Subcutaneous abdominal adipose tissue (tissue), 5 donors: ENCODE results near the gene KIF2A.

Experiments
- H3K27ac ChIP-seq: one replicate; pipeline ENCODE4 v1.7.0; 2013; ENCODE audit warnings: low read depth, mild to moderate bottlenecking, inconsistent platforms, low read length, moderate library complexity
- H3K27me3 ChIP-seq, 5 donors: one replicate each; pipeline ENCODE4 v1.7.0; 2013; ENCODE audit warnings: low read length in 5 of 5, inconsistent platforms in 1 of 5; ENCODE audit not compliant: control insufficient read depth in 5 of 5, insufficient read depth in 4 of 5
- H3K36me3 ChIP-seq, 5 donors: one replicate each; pipeline ENCODE4 v1.7.0; 2013; ENCODE audit warnings: low read length in 5 of 5; ENCODE audit not compliant: control insufficient read depth in 5 of 5, insufficient read depth in 5 of 5
- H3K4me1 ChIP-seq, 5 donors: one replicate each; pipeline ENCODE4 v1.7.0; 2013; ENCODE audit warnings: low read length in 5 of 5, mild to moderate bottlenecking in 3 of 5, moderate library complexity in 1 of 5; ENCODE audit not compliant: control insufficient read depth in 5 of 5, insufficient read depth in 5 of 5
- H3K4me3 ChIP-seq, 5 donors: one replicate each; pipeline ENCODE4 v1.7.0; 2013; ENCODE audit warnings: low read length in 5 of 5, low read depth in 1 of 5
- H3K9ac ChIP-seq, 5 donors: one replicate each; pipeline ENCODE4 v1.7.0; 2013; ENCODE audit warnings: low read length in 5 of 5, mild to moderate bottlenecking in 4 of 5, moderate library complexity in 3 of 5
- H3K9me3 ChIP-seq, 5 donors: one replicate each; pipeline ENCODE4 v1.7.0; 2013; ENCODE audit warnings: low read length in 5 of 5; ENCODE audit not compliant: control insufficient read depth in 5 of 5
- donor health status: healthy.
- donor health status: healthy.
- donor health status: healthy.
- donor health status: healthy.
- donor health status: healthy.

Gene KIF2A

DNA sequence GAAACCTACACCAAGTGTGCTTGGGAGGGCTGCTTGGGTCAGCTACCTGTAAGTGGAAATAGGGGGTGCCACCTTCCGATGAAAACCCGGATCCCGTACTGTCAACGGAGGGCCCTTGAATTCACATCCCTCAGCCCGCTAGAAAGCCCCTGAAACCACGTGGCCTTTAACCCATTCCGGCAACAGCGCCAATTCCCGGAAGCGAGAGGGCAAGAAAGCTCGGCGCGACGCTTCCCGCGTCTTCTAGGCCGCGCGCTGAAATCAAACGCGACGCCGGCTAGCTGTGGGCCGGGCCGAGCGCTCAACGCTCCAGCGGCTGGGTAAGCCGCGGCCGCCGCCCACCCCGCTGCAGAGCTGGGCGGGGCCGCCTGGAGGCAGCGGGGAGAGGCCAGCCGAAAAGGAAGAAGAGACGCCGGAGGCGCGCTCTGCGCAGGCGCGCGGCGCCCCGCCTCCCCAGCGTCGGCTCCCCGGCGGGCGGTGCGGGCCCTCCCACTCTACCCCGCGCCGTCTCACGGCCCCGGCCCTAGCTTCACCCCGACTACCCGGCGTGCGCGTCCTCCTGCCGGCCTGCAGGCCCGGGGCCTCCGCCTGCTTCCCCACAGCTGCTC, at the start of gene KIF2A:
Gene KIF2A (plus strand): TSS at position 492 of the 608 bp plus-strand sequence. CDS start 267 bp downstream, outside the sequence.
- H3K4me3 ChIP-seq = peak within 1 kb of the TSS; percentile 78 to 95 (median 87)
- peaks cover 2 to 22% (median 19%) of the 10 kb centered on the region in 5 donors for H3K4me1 ChIP-seq
- no peaks in the 10 kb centered on the region for H3K36me3 ChIP-seq
- no peaks in the 10 kb centered on the region for H3K9me3 ChIP-seq
- peak within 1 kb of the TSS; percentile 77 to 92 (median 90) for H3K9ac ChIP-seq
- no peaks in the 10 kb centered on the region for H3K27me3 ChIP-seq
- peak within 1 kb of the TSS; percentile 88 for H3K27ac ChIP-seq

DNA sequence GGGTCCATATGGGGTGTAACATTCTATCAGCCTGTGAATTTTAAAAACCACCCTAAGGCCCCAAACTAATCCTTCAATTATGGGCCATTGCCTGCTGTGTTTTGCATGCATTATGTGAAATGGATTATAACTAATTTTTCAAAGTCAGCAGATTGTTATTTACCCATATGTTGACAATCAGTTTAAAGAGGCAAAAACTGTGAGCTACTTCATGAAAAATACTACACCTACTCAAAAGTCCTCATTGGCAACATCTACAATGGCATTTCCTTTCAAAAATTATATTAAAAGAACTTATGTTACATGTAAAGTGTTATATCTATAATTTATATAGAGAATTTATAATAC, 49.0 kb upstream of the KIF2A start:
- no peak overlapping the region for H3K9ac ChIP-seq
- H3K4me3 ChIP-seq = no peak overlapping the region
- H3K27me3 ChIP-seq = no peaks in the 10 kb centered on the region
- H3K4me1 ChIP-seq = peaks cover 0 to 11% (median 9%) of the 10 kb centered on the region in 5 donors
- no peaks in the 10 kb centered on the region for H3K9me3 ChIP-seq
- no peaks in the 10 kb centered on the region for H3K36me3 ChIP-seq
- no peak overlapping the region for H3K27ac ChIP-seq

DNA sequence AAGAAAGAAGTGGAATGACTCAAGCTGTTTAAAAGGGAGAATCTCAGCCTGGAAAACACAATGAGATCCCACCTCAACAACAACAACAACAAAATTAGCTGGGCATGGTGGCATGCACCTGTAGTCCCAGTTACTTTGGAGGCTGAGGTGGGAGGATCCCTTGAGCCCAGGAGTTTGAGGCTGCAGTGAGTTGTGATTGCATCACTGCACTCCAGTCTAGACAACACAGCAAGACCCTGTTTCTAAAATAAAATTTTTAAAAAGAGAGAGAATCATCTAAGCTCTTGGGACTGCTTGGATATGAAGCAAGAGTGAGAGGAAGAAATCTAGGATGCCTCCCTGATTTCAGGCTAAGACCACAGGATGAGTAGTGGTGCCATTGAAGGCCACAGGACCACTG, 47.4 kb upstream of the KIF2A start:
- Histone ChIP-seq H3K9me3 (no peaks in the 10 kb centered on the region), H3K4me1 (peaks cover 0 to 11% (median 9%) of the 10 kb centered on the region in 5 donors), H3K36me3 (no peaks in the 10 kb centered on the region), H3K9ac (no peak overlapping the region), H3K4me3 (no peak overlapping the region), H3K27me3 (no peaks in the 10 kb centered on the region), H3K27ac (no peak overlapping the region)

DNA sequence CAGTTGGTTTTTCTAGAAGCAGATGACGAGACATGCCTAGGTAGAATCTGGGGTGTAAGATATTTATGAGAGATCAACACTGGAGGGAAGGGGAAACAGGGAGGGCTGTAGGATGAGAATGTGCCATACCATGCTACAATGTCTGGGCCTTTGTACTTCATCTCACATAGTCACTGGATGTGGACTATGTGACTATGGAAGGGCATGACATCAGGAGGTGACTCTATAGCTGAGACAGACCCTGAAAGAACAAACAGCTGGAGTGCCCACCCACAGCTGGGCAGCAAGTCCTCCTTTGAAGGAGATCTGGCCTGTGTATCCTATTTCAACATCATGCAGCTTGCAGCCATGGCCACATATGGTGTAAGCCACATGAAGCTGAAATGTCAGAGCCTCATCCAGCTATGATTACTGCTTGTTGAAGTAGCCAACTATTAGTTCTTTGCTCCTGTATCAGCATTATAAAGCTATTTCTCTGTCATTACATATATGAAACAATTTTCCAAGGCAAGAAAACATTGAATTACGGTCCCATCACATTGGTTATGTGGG, 46.2 kb upstream of the KIF2A start:
- no peaks in the 10 kb centered on the region for H3K36me3 ChIP-seq
- peaks cover 0 to 11% (median 9%) of the 10 kb centered on the region in 5 donors for H3K4me1 ChIP-seq
- H3K9me3 ChIP-seq = no peaks in the 10 kb centered on the region
- H3K27ac ChIP-seq = no peak overlapping the region
- no peaks in the 10 kb centered on the region for H3K27me3 ChIP-seq
- H3K9ac ChIP-seq = no peak overlapping the region
- H3K4me3 ChIP-seq = no peak overlapping the region

DNA sequence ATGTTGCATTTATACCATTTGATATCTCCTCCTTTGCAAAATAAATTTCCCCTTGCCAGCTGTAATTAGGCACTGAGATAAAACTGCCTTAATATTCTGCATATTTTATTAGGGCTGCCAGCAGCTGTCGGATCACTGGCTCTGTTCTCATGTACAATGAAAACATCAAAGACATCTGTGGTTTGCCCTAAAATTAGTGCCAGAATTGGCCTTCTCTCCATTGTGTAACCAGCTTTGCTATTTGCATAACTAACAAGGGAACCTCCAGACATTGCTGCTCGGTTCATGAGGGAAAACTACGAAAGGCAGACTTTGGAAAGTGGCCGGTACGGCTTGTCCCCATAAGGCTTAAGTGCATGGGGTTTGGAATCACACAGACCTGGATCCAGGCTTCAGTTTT, 45.5 kb upstream of the KIF2A start:
- H3K36me3 ChIP-seq = no peaks in the 10 kb centered on the region
- H3K27ac ChIP-seq = no peak overlapping the region
- H3K9ac ChIP-seq = no peak overlapping the region
- peaks cover 0 to 11% (median 9%) of the 10 kb centered on the region in 5 donors for H3K4me1 ChIP-seq
- no peaks in the 10 kb centered on the region for H3K9me3 ChIP-seq
- H3K4me3 ChIP-seq = no peak overlapping the region
- no peaks in the 10 kb centered on the region for H3K27me3 ChIP-seq

DNA sequence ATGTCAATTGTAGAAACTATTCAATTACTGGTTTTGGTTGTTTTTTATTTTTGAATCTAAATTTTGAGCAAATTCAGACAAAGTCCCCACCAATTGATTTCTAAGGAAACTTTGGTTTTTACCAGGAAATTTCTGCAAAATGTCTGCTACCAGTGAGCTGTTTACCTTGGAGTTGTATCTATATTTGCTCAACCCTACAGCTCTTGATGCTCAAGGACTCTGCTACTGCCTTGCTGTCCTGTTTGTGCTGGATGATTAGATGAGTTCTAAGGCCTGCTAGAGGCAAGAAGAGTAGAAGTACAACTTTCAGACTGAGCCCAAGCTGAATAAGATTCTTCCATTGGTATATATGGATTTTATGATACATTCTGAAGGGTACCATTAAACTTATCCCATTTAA, 42.6 kb upstream of the KIF2A start:
- H3K4me1 ChIP-seq = peaks cover 0 to 11% (median 2%) of the 10 kb centered on the region in 5 donors
- no peak overlapping the region for H3K9ac ChIP-seq
- H3K27me3 ChIP-seq = no peaks in the 10 kb centered on the region
- no peak overlapping the region for H3K4me3 ChIP-seq
- no peak overlapping the region for H3K27ac ChIP-seq
- H3K9me3 ChIP-seq = no peaks in the 10 kb centered on the region
- H3K36me3 ChIP-seq = no peaks in the 10 kb centered on the region

DNA sequence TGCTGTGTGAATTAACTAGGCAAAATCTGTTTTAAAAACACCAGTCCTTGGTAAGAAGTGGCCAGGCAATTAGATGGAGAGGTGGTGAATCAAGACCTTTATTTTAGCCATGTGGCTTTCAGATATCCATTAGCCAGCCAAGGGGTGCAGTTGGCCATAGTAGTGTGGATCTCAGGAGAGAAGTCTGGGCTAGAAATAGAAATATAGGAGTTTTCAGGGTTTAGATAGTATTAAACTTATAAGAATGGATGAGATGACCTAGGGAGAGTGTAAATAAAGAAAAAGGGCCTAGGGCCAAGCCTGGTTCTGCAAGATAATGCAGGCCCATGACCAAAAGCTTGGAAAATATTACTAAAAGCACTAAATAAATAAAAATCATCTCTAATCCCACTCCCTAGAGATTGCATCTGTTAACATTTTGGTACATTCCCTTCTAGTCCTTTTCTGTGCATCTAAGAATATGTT, 40.3 kb upstream of the KIF2A start:
- Histone ChIP-seq H3K4me1 (peaks cover 0 to 2% (median 0%) of the 10 kb centered on the region in 5 donors), H3K9me3 (no peaks in the 10 kb centered on the region)

DNA sequence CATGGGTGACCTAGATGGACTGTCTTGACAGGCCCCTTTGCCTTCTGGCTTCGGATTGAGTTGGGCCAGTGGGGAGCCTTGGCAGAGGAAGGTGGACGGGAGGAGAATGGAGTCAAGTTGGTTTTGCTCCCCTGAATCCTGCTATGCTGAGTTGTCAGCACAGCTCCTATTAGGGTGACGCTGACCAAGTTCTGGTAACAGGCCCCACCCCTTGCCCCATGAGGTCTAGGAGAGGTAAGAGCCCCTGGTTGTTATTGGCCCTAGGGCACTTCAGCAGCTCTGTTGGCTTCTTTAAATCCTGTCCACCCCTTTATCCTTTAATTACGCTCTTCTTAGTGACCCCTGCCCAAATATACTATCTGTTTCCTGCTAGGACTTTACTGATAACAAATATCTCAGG, 39.4 kb upstream of the KIF2A start:
- no peaks in the 10 kb centered on the region for H3K4me1 ChIP-seq
- no peak overlapping the region for H3K9ac ChIP-seq
- no peak overlapping the region for H3K4me3 ChIP-seq
- H3K9me3 ChIP-seq = no peaks in the 10 kb centered on the region
- H3K36me3 ChIP-seq = no peaks in the 10 kb centered on the region
- H3K27ac ChIP-seq = no peak overlapping the region
- H3K27me3 ChIP-seq = no peaks in the 10 kb centered on the region

More for the DNA sequence above, 40.3 kb upstream of the KIF2A start:
- Histone ChIP-seq H3K36me3 (no peaks in the 10 kb centered on the region), H3K27ac (no peak overlapping the region), H3K9ac (no peak overlapping the region), H3K27me3 (no peaks in the 10 kb centered on the region), H3K4me3 (no peak overlapping the region)

DNA sequence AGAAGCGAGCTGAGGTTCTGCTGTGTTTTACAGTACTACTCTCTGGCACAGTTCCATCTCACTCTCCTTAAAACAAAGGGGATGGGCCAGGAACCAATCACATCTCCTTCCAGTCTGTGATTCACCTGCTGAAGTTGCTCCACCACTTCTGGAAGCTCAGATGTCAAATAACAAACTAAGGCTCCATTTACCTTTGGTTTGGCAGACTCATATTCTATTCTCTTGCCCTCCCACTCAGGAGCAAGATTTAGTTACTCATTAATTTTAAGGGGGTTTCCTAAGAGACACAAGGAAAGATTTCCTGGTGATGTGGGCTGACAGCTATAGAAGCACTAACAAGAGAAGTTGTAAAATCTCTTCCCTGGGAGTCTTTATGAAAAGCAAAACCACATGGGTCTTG, 37.8 kb upstream of the KIF2A start:
- no peak overlapping the region for H3K9ac ChIP-seq

DNA sequence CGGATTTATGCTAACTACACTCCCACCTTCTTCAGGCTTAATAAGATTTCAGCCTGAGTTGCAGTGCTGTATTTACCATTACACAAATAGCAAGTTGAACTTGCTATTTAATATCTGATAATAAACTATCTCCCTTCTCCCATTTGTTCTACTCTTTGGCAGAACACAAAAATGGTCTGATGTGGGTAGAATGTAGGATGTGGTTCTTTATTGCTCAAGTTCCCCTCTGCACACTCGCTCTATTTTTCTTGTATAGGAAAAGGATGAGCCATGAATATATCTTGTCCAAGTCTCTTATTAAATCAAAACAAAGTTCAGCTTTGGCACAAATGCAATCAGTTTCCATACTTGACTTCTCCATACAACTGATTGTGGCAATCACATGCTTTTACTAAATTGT, 37.2 kb upstream of the KIF2A start:
- Histone ChIP-seq H3K36me3 (no peaks in the 10 kb centered on the region), H3K9me3 (no peaks in the 10 kb centered on the region), H3K27ac (no peak overlapping the region), H3K9ac (no peak overlapping the region), H3K4me1 (no peaks in the 10 kb centered on the region), H3K27me3 (no peaks in the 10 kb centered on the region), H3K4me3 (no peak overlapping the region)

More for the DNA sequence above, 37.8 kb upstream of the KIF2A start:
- no peak overlapping the region for H3K27ac ChIP-seq
- no peaks in the 10 kb centered on the region for H3K9me3 ChIP-seq
- H3K36me3 ChIP-seq = no peaks in the 10 kb centered on the region
- no peaks in the 10 kb centered on the region for H3K4me1 ChIP-seq
- H3K27me3 ChIP-seq = no peaks in the 10 kb centered on the region
- H3K4me3 ChIP-seq = no peak overlapping the region
